ENCODE data around the gene PARP2. TPM values are rescaled to one million over a fixed set of nuclear protein-coding genes. Genes with fewer than 3 reads are reported as not detected.
A peak's percentile ranks its signal among the peaks of the same experiment; 100 is the strongest.

The PARP2 gene
- total and polyA plus RNA-seq, 9 of the 15 experiments (the other 6 are each of a cell fraction or from before 2014, with no cell fraction given) = 19.7 to 50.5 (median 29.9) TPM

DNA sequence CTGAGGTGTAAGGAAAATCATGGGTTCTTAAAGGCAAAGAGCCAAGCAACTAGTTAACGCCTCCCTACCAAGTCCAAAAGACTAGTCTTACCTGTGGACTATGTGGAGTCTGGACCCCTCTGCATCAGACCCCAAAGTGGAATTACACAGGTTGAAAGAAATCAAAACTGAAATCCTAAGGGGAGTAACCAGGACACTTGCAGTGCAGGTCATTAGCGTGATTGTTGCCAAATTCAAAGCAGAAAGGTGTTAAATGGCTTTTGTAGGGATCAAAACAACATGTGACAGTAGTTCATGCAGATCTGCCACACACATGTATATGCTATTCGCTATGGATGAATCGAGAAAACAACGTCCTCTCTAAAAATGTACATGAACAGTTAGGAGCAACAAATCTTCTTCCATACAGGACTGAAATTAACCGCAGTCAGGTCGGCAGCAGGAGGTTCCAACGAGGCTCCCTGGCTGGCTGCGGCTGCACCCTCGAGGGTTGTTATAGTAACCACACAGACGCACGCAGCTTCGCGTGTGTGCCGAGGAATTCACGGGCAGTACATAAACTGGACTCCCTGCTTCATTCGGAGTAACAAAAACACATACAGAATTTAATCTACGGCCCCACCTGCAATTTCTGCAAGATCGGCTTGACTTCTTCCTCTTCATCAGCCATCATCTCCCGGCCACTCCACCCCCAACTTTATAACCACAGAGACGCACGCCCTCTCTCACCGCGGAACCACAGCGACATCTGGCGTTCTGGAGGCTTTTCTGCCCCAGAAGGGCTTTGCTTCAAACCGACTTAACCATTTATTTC, 38.0 kb upstream of the PARP2 start, which contains the start of gene TTC5 (continued):
- TF ChIP-seq, protein P1, sequence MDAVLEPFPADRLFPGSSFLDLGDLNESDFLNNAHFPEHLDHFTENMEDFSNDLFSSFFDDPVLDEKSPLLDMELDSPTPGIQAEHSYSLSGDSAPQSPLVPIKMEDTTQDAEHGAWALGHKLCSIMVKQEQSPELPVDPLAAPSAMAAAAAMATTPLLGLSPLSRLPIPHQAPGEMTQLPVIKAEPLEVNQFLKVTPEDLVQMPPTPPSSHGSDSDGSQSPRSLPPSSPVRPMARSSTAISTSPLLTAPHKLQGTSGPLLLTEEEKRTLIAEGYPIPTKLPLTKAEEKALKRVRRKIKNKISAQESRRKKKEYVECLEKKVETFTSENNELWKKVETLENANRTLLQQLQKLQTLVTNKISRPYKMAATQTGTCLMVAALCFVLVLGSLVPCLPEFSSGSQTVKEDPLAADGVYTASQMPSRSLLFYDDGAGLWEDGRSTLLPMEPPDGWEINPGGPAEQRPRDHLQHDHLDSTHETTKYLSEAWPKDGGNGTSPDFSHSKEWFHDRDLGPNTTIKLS (IDR thresholded peaks at IDR 0.05; ENCODE audit: borderline replicate concordance, low read depth) = peak; percentile 58; the same call in 1 of the 2 replicates
- TF ChIP-seq, protein P2, sequence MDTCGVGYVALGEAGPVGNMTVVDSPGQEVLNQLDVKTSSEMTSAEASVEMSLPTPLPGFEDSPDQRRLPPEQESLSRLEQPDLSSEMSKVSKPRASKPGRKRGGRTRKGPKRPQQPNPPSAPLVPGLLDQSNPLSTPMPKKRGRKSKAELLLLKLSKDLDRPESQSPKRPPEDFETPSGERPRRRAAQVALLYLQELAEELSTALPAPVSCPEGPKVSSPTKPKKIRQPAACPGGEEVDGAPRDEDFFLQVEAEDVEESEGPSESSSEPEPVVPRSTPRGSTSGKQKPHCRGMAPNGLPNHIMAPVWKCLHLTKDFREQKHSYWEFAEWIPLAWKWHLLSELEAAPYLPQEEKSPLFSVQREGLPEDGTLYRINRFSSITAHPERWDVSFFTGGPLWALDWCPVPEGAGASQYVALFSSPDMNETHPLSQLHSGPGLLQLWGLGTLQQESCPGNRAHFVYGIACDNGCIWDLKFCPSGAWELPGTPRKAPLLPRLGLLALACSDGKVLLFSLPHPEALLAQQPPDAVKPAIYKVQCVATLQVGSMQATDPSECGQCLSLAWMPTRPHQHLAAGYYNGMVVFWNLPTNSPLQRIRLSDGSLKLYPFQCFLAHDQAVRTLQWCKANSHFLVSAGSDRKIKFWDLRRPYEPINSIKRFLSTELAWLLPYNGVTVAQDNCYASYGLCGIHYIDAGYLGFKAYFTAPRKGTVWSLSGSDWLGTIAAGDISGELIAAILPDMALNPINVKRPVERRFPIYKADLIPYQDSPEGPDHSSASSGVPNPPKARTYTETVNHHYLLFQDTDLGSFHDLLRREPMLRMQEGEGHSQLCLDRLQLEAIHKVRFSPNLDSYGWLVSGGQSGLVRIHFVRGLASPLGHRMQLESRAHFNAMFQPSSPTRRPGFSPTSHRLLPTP (IDR thresholded peaks at IDR 0.05; ENCODE audit: borderline replicate concordance, extremely low read depth, insufficient read length) = no peak
- no peak for TF ChIP-seq BDP1 (IDR thresholded peaks at IDR 0.05; ENCODE audit: insufficient read depth, insufficient read length)
- no peak for TF ChIP-seq ZC3H11A (IDR thresholded peaks at IDR 0.05; ENCODE audit: low read depth, low read length)
- peak; percentile 51; the same call in 1 of the 2 replicates for TF ChIP-seq SUPT5H (IDR thresholded peaks at IDR 0.05)
- peak; percentile 81 for TF ChIP-seq C11orf30 (IDR thresholded peaks at IDR 0.05; ENCODE audit: low read depth)
- TF ChIP-seq HDAC2 (IDR thresholded peaks at IDR 0.05) = peak; percentile 69
- TF ChIP-seq, protein P3, sequence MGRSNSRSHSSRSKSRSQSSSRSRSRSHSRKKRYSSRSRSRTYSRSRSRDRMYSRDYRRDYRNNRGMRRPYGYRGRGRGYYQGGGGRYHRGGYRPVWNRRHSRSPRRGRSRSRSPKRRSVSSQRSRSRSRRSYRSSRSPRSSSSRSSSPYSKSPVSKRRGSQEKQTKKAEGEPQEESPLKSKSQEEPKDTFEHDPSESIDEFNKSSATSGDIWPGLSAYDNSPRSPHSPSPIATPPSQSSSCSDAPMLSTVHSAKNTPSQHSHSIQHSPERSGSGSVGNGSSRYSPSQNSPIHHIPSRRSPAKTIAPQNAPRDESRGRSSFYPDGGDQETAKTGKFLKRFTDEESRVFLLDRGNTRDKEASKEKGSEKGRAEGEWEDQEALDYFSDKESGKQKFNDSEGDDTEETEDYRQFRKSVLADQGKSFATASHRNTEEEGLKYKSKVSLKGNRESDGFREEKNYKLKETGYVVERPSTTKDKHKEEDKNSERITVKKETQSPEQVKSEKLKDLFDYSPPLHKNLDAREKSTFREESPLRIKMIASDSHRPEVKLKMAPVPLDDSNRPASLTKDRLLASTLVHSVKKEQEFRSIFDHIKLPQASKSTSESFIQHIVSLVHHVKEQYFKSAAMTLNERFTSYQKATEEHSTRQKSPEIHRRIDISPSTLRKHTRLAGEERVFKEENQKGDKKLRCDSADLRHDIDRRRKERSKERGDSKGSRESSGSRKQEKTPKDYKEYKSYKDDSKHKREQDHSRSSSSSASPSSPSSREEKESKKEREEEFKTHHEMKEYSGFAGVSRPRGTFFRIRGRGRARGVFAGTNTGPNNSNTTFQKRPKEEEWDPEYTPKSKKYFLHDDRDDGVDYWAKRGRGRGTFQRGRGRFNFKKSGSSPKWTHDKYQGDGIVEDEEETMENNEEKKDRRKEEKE (IDR thresholded peaks at IDR 0.05; ENCODE audit: borderline replicate concordance in 1 of 2, control insufficient read depth in 1 of 2, low read depth in 2 of 2, low read length in 1 of 2) = peak in 1 of 2 experiments; percentile 76; a peak in 1 of 4 replicates

Measured in K562 (cell line).